Loucy (cell line): ENCODE measurements around the gene CAPN10.

Experiments
- EZH2phosphoT487 ChIP-seq: fragments of 200-600 bp; IDR thresholded peaks from 2 replicates; pipeline ENCODE4 v1.6.1; 2018; ENCODE audit warnings: antibody characterized with exemption, mild to moderate bottlenecking, moderate library complexity, borderline replicate concordance
- TF ChIP-seq, protein P1 (sequence below): fragments of 200-600 bp; sonication (generic); conservative IDR thresholded peaks from 2 replicates; pipeline ENCODE4 v1.5.1; 2014; ENCODE audit warnings: mild to moderate bottlenecking, antibody characterized with exemption, low read length

DNA sequence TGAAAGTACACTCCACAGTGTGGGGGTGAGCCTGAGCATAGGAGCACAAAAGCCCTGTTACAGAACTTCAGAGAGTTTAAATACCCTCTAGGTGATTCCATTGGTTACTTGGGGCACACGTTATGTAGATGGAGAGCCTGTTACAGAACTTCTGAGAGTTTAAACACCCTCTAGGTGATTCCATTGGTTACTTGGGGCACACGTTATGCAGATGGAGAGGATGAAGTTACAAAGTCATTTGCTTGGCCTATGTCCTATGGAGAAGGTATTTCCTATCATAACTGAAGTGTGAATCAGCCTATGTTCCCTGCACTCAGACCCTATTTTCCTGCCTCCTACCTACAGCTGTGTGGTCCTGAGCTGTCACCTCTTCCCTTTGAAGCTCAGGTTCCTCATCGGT is 3.8 kb upstream of the CAPN10 start:
- TF ChIP-seq EZH2phosphoT487 = no peak
- TF ChIP-seq, protein P1, sequence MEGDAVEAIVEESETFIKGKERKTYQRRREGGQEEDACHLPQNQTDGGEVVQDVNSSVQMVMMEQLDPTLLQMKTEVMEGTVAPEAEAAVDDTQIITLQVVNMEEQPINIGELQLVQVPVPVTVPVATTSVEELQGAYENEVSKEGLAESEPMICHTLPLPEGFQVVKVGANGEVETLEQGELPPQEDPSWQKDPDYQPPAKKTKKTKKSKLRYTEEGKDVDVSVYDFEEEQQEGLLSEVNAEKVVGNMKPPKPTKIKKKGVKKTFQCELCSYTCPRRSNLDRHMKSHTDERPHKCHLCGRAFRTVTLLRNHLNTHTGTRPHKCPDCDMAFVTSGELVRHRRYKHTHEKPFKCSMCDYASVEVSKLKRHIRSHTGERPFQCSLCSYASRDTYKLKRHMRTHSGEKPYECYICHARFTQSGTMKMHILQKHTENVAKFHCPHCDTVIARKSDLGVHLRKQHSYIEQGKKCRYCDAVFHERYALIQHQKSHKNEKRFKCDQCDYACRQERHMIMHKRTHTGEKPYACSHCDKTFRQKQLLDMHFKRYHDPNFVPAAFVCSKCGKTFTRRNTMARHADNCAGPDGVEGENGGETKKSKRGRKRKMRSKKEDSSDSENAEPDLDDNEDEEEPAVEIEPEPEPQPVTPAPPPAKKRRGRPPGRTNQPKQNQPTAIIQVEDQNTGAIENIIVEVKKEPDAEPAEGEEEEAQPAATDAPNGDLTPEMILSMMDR = no peak
